ENCODE results near the gene FNDC3B.

GRCh38 chr3:172092658-172093057 is 53.3 kb downstream of the FNDC3B start:
- TF ChIP-seq CTCF (conservative IDR thresholded peaks at IDR 0.05; ENCODE audit: low read length) (no peak), EZH2phosphoT487 (IDR thresholded peaks at IDR 0.05; ENCODE audit: borderline replicate concordance) (no peak)

Data from Loucy (cell line).